Ectodermal cell (in vitro differentiated cells): ENCODE measurements around the gene HPF1. TPM values are rescaled to one million over a fixed set of nuclear protein-coding genes. Genes with fewer than 3 reads are reported as not detected.
"Not testable (repeated sequence)": the region's sequence is repeated elsewhere in the genome, so short reads cannot be mapped to it uniquely, and the experiment has no call there.

Source experiments
- H3K27ac ChIP-seq: 2 replicates; pipeline ENCODE4 v1.7.0; 2013; ENCODE audit warnings: mild to moderate bottlenecking, low read depth, low read length; ENCODE audit not compliant: insufficient read depth, poor library complexity, severe bottlenecking
- H3K27me3 ChIP-seq: 2 replicates; pipeline ENCODE4 v1.7.0; 2013; ENCODE audit warnings: mild to moderate bottlenecking, low read length; ENCODE audit not compliant: insufficient read depth, control insufficient read depth, poor library complexity, severe bottlenecking
- H3K36me3 ChIP-seq: one replicate; pipeline ENCODE4 v1.7.0; 2013; ENCODE audit warnings: low read length; ENCODE audit not compliant: control insufficient read depth, insufficient read depth
- H3K4me1 ChIP-seq: one replicate; pipeline ENCODE4 v1.7.0; 2013; ENCODE audit warnings: low read length; ENCODE audit not compliant: control insufficient read depth, insufficient read depth
- H3K4me3 ChIP-seq: 2 replicates; pipeline ENCODE4 v1.7.0; 2013; ENCODE audit warnings: low read depth, low read length, control low read depth; ENCODE audit not compliant: insufficient read depth
- H3K9me3 ChIP-seq: 2 replicates; pipeline ENCODE4 v1.7.0; 2013; ENCODE audit warnings: mild to moderate bottlenecking, low read length, moderate library complexity; ENCODE audit not compliant: control insufficient read depth
- WGBS, 2 experiments: methylation state at CpG; one replicate each; pipeline ENCODE4 v1.1.7; 2013; ENCODE audit warnings: missing lambda C conversion rate in 2 of 2; 5-methylcytosine and 5-hydroxymethylcytosine counted together
- polyA plus RNA-seq, 4 experiments: library from polyadenylated mRNA; stranded (reverse); fragments of 50-300 nt; gene quantifications; one replicate each; pipeline ENCODE4 v1.2.3, GENCODE V29; 2013

Gene HPF1
- 64.3 TPM for polyA plus RNA-seq (2013, experiment 1 of 4)
- polyA plus RNA-seq (2013, experiment 2 of 4), result 64.9 TPM
- 65.0 TPM for polyA plus RNA-seq (2013, experiment 3 of 4)
- polyA plus RNA-seq (2013, experiment 4 of 4), result 71.0 TPM

GRCh38 chr4:169757575-169758184 lies at the start of gene HPF1:
TSS of gene HPF1 (minus strand) at chr4:169757944. CDS start at chr4:169757877, 67 bp downstream.
- H3K27me3 ChIP-seq, result no peaks in the 10 kb centered on the region
- no peaks in the 10 kb centered on the region for H3K9me3 ChIP-seq
- H3K27ac ChIP-seq, result peak within 1 kb of the TSS; percentile 91
- H3K4me3 ChIP-seq, result peak within 1 kb of the TSS; percentile 58
- no peaks in the 10 kb centered on the region for H3K4me1 ChIP-seq
- WGBS, 2 experiments, result 0% methylated on average over 46 of the region's 46 CpGs
- H3K36me3 ChIP-seq, result peaks cover 6% of the 10 kb centered on the region

GRCh38 chr4:169806770-169807169 lies 49.0 kb upstream of the HPF1 start:
- H3K27me3 ChIP-seq, H3K27ac ChIP-seq, H3K4me1 ChIP-seq, H3K9me3 ChIP-seq, H3K4me3 ChIP-seq, H3K36me3 ChIP-seq: not testable (repeated sequence)
- WGBS, 2 experiments, result 94 to 95% methylated on average over 2 of the region's 3 CpGs

DNA sequence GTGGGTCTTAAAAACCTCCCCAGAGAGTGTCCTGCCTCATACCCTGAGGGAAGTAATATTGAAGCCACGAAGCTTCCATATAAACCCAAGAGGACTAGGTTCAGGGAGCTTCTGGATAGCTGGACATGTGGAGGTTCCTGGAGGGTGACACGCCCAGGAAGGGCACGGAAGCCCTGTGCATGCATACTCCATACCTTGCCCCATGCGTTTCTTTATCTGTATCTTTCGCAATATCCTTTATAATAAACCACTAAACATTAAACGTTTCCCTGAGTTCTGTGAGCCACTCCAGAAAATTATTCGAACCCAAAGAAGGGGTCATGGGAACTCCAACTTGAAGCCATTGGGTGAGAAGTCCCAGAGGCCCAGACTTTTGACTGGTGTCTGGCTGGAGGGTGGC lies 45.7 kb upstream of the HPF1 start:
- no peaks in the 10 kb centered on the region for H3K36me3 ChIP-seq
- H3K9me3 ChIP-seq, result no peaks in the 10 kb centered on the region
- no peak overlapping the region for H3K4me3 ChIP-seq
- H3K27ac ChIP-seq, result no peak overlapping the region
- WGBS, 2 experiments, result 93 to 94% methylated on average over 7 of the region's 7 CpGs
- no peaks in the 10 kb centered on the region for H3K4me1 ChIP-seq
- H3K27me3 ChIP-seq, result no peaks in the 10 kb centered on the region

GRCh38 chr4:169802873-169803272 lies 45.1 kb upstream of the HPF1 start:
- H3K27me3 ChIP-seq, result no peaks in the 10 kb centered on the region
- no peaks in the 10 kb centered on the region for H3K4me1 ChIP-seq
- no peaks in the 10 kb centered on the region for H3K9me3 ChIP-seq
- WGBS, 2 experiments, result 89 to 100% methylated on average over 1 of the region's 1 CpG
- no peaks in the 10 kb centered on the region for H3K36me3 ChIP-seq
- no peak overlapping the region for H3K27ac ChIP-seq
- H3K4me3 ChIP-seq, result no peak overlapping the region

DNA sequence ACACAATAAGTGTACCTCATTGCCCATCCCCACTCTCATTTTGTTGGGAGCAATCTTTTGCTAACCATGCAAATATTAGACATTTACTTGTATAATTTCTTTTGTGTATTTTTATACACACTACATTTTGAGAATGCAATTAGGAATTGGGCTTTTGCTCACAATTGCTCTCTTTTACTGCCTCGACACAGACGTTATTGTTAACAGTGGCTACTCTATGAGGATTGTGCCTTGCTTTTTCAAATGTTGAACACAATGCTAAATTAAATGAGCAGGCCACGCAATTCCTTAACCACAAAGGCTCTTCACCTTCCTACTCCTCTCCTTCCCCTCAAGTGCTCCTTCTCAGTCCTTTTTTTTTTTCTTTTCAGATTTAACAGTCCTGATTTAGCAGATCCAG lies 42.8 kb upstream of the HPF1 start:
- no peak overlapping the region for H3K27ac ChIP-seq
- H3K4me1 ChIP-seq, result no peaks in the 10 kb centered on the region
- no peak overlapping the region for H3K4me3 ChIP-seq
- H3K36me3 ChIP-seq, result no peaks in the 10 kb centered on the region
- WGBS, 2 experiments, result 91% methylated on average over 3 of the region's 3 CpGs
- H3K9me3 ChIP-seq, result no peaks in the 10 kb centered on the region
- no peaks in the 10 kb centered on the region for H3K27me3 ChIP-seq

- 96 to 97% methylated on average over 4 of the region's 4 CpGs for WGBS, 2 experiments
- Histone ChIP-seq H3K9me3 (no peaks in the 10 kb centered on the region), H3K27ac (no peak overlapping the region), H3K27me3 (no peaks in the 10 kb centered on the region), H3K4me1 (no peaks in the 10 kb centered on the region), H3K36me3 (no peaks in the 10 kb centered on the region), H3K4me3 (no peak overlapping the region)
These were observed 41.5 kb upstream of the HPF1 start for GRCh38 chr4:169799260-169799659.

DNA sequence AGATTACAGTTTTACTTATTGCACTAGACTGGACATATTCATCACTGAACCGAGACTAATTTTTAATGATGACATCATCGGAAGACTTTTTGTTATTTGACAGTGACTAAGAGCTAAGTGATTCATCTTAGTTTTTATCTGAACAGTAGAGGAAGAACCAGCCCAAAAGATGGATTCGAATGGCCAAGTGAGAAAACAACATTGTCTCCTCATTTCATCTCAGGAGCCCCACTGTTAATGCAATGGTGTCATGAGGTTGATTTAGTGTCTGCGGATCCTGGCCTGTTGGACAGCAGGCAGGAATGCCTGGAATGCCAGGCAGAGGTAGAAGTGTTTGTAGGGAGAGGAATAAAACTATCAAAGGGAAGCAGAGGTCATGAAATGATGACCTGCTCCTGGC lies 37.8 kb upstream of the HPF1 start:
- no peaks in the 10 kb centered on the region for H3K9me3 ChIP-seq
- 75 to 81% methylated on average over 4 of the region's 4 CpGs for WGBS, 2 experiments
- H3K4me1 ChIP-seq, result no peaks in the 10 kb centered on the region
- no peak overlapping the region for H3K4me3 ChIP-seq
- H3K36me3 ChIP-seq, result no peaks in the 10 kb centered on the region
- H3K27me3 ChIP-seq, result peaks cover 10% of the 10 kb centered on the region
- no peak overlapping the region for H3K27ac ChIP-seq

GRCh38 chr4:169791527-169792156 lies 33.9 kb upstream of the HPF1 start:
- H3K9me3 ChIP-seq, result no peaks in the 10 kb centered on the region
- WGBS, 2 experiments, result 10 to 12% methylated on average over 29 of the region's 29 CpGs
- H3K4me1 ChIP-seq, result no peaks in the 10 kb centered on the region
- no peak overlapping the region for H3K27ac ChIP-seq
- peaks cover 23% of the 10 kb centered on the region for H3K27me3 ChIP-seq
- H3K36me3 ChIP-seq, result no peaks in the 10 kb centered on the region
- no peak overlapping the region for H3K4me3 ChIP-seq

GRCh38 chr4:169791062-169791461 lies 33.3 kb upstream of the HPF1 start:
- H3K36me3 ChIP-seq, result no peaks in the 10 kb centered on the region
- no peak overlapping the region for H3K27ac ChIP-seq
- H3K9me3 ChIP-seq, result no peaks in the 10 kb centered on the region
- H3K27me3 ChIP-seq, result peaks cover 23% of the 10 kb centered on the region
- H3K4me3 ChIP-seq, result no peak overlapping the region
- WGBS, 2 experiments, result 79 to 86% methylated on average over 2 of the region's 2 CpGs
- no peaks in the 10 kb centered on the region for H3K4me1 ChIP-seq

- whole genome bisulfite sequencing, 2 experiments, result 83 to 84% methylated on average over 57 of the region's 58 CpGs
- no peak overlapping the region for H3K27ac ChIP-seq
- no peaks in the 10 kb centered on the region for H3K27me3 ChIP-seq
- H3K4me3 ChIP-seq, result peak overlapping the region; percentile 1
- H3K36me3 ChIP-seq, result no peaks in the 10 kb centered on the region
- no peaks in the 10 kb centered on the region for H3K4me1 ChIP-seq
- H3K9me3 ChIP-seq, result no peaks in the 10 kb centered on the region
These were observed 17.0 kb upstream of the HPF1 start for GRCh38 chr4:169774466-169775445.
